Measurements from ENCODE around the gene GPR153. TPM values are rescaled to one million over a fixed set of nuclear protein-coding genes. Genes with fewer than 3 reads are reported as not detected.

Gene GPR153
- polyA plus RNA-seq, 1 experiment: 9.0 TPM

GRCh38 chr1:6276811-6277555, 16.1 kb upstream of the GPR153 start:
- Histone ChIP-seq H3K36me3 (ENCODE audit: control insufficient read depth, insufficient read depth, low read length) (no peaks in the 10 kb centered on the region), H3K4me3 (ENCODE audit: low read depth, low read length) (no peak overlapping the region), H3K27me3 (ENCODE audit: control insufficient read depth, insufficient read depth, low read length) (no peaks in the 10 kb centered on the region)
- ChIA-PET POLR2A (interaction anchor here (0.5 to 0.6 kb wide), 3 partner anchors 32 to 149 kb away, joined by 3 to 8 read pairs (median 3); no protein-coding TSS in a partner anchor), CTCF (interaction anchor here (0.8 to 1.4 kb wide), 3 partner anchors 29 to 40 kb away, joined by 3 to 4 read pairs (median 3); no protein-coding TSS in a partner anchor)
- TF ChIP-seq CTCF (IDR thresholded peaks at IDR 0.05; ENCODE audit: insufficient read depth, low read depth, low read length): no peak
- no peak for DNase-seq (ENCODE audit: low read depth)

- H3K36me3 ChIP-seq (ENCODE audit: control insufficient read depth, insufficient read depth, low read length): no peaks in the 10 kb centered on the region
- H3K4me3 ChIP-seq (ENCODE audit: low read depth, low read length): peak overlapping the region; percentile 22
- peak; percentile 68 for DNase-seq (ENCODE audit: low read depth)
- no peak for TF ChIP-seq CTCF (IDR thresholded peaks at IDR 0.05; ENCODE audit: insufficient read depth, low read depth, low read length)
- CTCF ChIA-PET: interaction anchor here (0.6 to 1.7 kb wide), 4 partner anchors 16 to 68 kb away, joined by 3 to 5 read pairs (median 4); no protein-coding TSS in a partner anchor
- POLR2A ChIA-PET: interaction anchor here (0.5 to 0.6 kb wide), 3 partner anchors 33 to 149 kb away, joined by 3 to 8 read pairs (median 3); no protein-coding TSS in a partner anchor
- H3K27me3 ChIP-seq (ENCODE audit: control insufficient read depth, insufficient read depth, low read length): no peaks in the 10 kb centered on the region
Observed at GRCh38 chr1:6275826-6276782, 15.2 kb upstream of the GPR153 start.

- Histone ChIP-seq H3K4me3 (ENCODE audit: low read depth, low read length) (no peak overlapping the region), H3K36me3 (ENCODE audit: control insufficient read depth, insufficient read depth, low read length) (no peaks in the 10 kb centered on the region), H3K27me3 (ENCODE audit: control insufficient read depth, insufficient read depth, low read length) (no peaks in the 10 kb centered on the region)
- CTCF ChIA-PET: interaction anchor here (0.8 to 1.7 kb wide), 2 partner anchors 28 to 69 kb away, joined by 3 to 5 read pairs; no protein-coding TSS in a partner anchor
- DNase-seq (ENCODE audit: low read depth): no peak
- TF ChIP-seq CTCF (IDR thresholded peaks at IDR 0.05; ENCODE audit: insufficient read depth, low read depth, low read length): no peak
- POLR2A ChIA-PET: no interaction called here
Observed at GRCh38 chr1:6274622-6275139, 13.8 kb upstream of the GPR153 start.

- no peak for DNase-seq (ENCODE audit: low read depth)
- CTCF ChIA-PET: no interaction called here
- no peak for TF ChIP-seq CTCF (IDR thresholded peaks at IDR 0.05; ENCODE audit: insufficient read depth, low read depth, low read length)
- Histone ChIP-seq H3K36me3 (ENCODE audit: control insufficient read depth, insufficient read depth, low read length) (no peaks in the 10 kb centered on the region), H3K27me3 (ENCODE audit: control insufficient read depth, insufficient read depth, low read length) (no peaks in the 10 kb centered on the region), H3K4me3 (ENCODE audit: low read depth, low read length) (no peak overlapping the region)
- POLR2A ChIA-PET: no interaction called here
Observed at GRCh38 chr1:6274102-6274501, 13.2 kb upstream of the GPR153 start.
